PC-9 (cell line): ENCODE measurements around the gene KRTAP4-6.

Experiments
- CTCF ChIP-seq: fragments of 200-600 bp; sonication (generic); conservative IDR thresholded peaks from 2 replicates; pipeline ENCODE4 v1.6.1; 2017; ENCODE audit warnings: mixed run types, antibody characterized with exemption, mild to moderate bottlenecking, moderate library complexity
- EZH2 ChIP-seq: fragments of 200-600 bp; sonication (generic); IDR thresholded peaks from 2 replicates; pipeline ENCODE4 v1.8.0; 2017; ENCODE audit warnings: antibody characterized with exemption, low read depth

GRCh38 chr17:41153856-41154255 is 13.5 kb upstream of the KRTAP4-6 start:
- TF ChIP-seq EZH2: no peak
- TF ChIP-seq CTCF: no peak
